ENCODE measurements around the gene SNAPC5. TPM values are rescaled to one million over a fixed set of nuclear protein-coding genes. Genes with fewer than 3 reads are reported as not detected.

SNAPC5 gene
- total RNA-seq, 1 donor from 2014 or later: 3.7 TPM

- H3K36me3 ChIP-seq: peaks cover 6 to 8% of the 10 kb centered on the region in 2 donors
- DNase-seq (ENCODE audit: low spot score in 2 of 2): no peak
- H3K27ac ChIP-seq: no peak overlapping the region
- no peaks in the 10 kb centered on the region for H3K27me3 ChIP-seq
- intact Hi-C loops (cut with DNase I): no loop called here
- H3K4me1 ChIP-seq: no peaks in the 10 kb centered on the region
- H3K9me3 ChIP-seq: no peaks in the 10 kb centered on the region
- TF ChIP-seq CTCF (IDR thresholded peaks at IDR 0.05): no peak
- H3K4me3 ChIP-seq: no peak overlapping the region
Observed at GRCh38 chr15:66523926-66524325, 26.4 kb upstream of the SNAPC5 start.

- H3K27ac ChIP-seq: no peak overlapping the region
- TF ChIP-seq CTCF (IDR thresholded peaks at IDR 0.05): no peak
- intact Hi-C loops (cut with DNase I): no loop called here
- no peak overlapping the region for H3K4me3 ChIP-seq
- no peak for DNase-seq (ENCODE audit: low spot score in 2 of 2)
- no peaks in the 10 kb centered on the region for H3K9me3 ChIP-seq
- no peaks in the 10 kb centered on the region for H3K27me3 ChIP-seq
- peaks cover 6 to 17% of the 10 kb centered on the region in 2 donors for H3K36me3 ChIP-seq
- no peaks in the 10 kb centered on the region for H3K4me1 ChIP-seq
Observed at GRCh38 chr15:66515901-66516322, 18.4 kb upstream of the SNAPC5 start.

GRCh38 chr15:66514586-66514985 lies 17.0 kb upstream of the SNAPC5 start:
- Histone ChIP-seq H3K36me3 (peaks cover 4 to 17% of the 10 kb centered on the region in 2 donors), H3K9me3 (no peaks in the 10 kb centered on the region), H3K4me3 (no peak overlapping the region), H3K27me3 (no peaks in the 10 kb centered on the region), H3K27ac (no peak overlapping the region), H3K4me1 (no peaks in the 10 kb centered on the region)
- intact Hi-C loops (cut with DNase I): no loop called here
- no peak for DNase-seq (ENCODE audit: low spot score in 2 of 2)
- TF ChIP-seq CTCF (IDR thresholded peaks at IDR 0.05): no peak

GRCh38 chr15:66508293-66508883 lies 10.8 kb upstream of the SNAPC5 start:
- no peak for DNase-seq (ENCODE audit: low spot score in 2 of 2)
- intact Hi-C loops (cut with DNase I): loop anchor here (10.0 kb wide), 2 partner anchors 196 to 346 kb away; partner anchors contain the start of gene SMAD6
- Histone ChIP-seq H3K9me3 (no peaks in the 10 kb centered on the region), H3K4me3 (no peak overlapping the region), H3K27me3 (no peaks in the 10 kb centered on the region), H3K27ac (no peak overlapping the region), H3K36me3 (peaks cover 0 to 3% of the 10 kb centered on the region in 2 donors), H3K4me1 (peaks cover 5 to 12% of the 10 kb centered on the region in 2 donors)
- no peak for TF ChIP-seq CTCF (IDR thresholded peaks at IDR 0.05)

GRCh38 chr15:66505818-66506217 lies 8.3 kb upstream of the SNAPC5 start:
- Histone ChIP-seq H3K4me1 (peaks cover 9 to 21% of the 10 kb centered on the region in 2 donors), H3K4me3 (peak overlapping the region; percentile 82 to 87), H3K36me3 (peaks cover 23 to 24% of the 10 kb centered on the region in 2 donors), H3K27me3 (no peaks in the 10 kb centered on the region), H3K9me3 (no peaks in the 10 kb centered on the region), H3K27ac (peak overlapping the region; percentile 93 to 96)
- intact Hi-C loops (cut with DNase I): loop anchor here (1.0 to 10.0 kb wide), 5 partner anchors 9 to 349 kb away; partner anchors contain the start of genes MAP2K1, SMAD6, SNAPC5 and TIPIN
- no peak for TF ChIP-seq CTCF (IDR thresholded peaks at IDR 0.05)
- DNase-seq (ENCODE audit: low spot score in 2 of 2): no peak

All from ascending aorta (tissue), 2 donors.